ENCODE results near the gene AFF3.

Gene AFF3

GRCh38 chr2:99623613-99624012 is 518.8 kb downstream of the AFF3 start:
- peaks cover 57% of the 10 kb centered on the region for H3K4me1 ChIP-seq (ENCODE audit: control insufficient read depth, low read length)
- no peaks in the 10 kb centered on the region for H4K20me1 ChIP-seq (ENCODE audit: control insufficient read depth, insufficient read depth, low read depth, low read length)
- no peaks in the 10 kb centered on the region for H3K9me3 ChIP-seq (ENCODE audit: control insufficient read depth, insufficient read depth, low read length)
- H3K4me2 ChIP-seq (ENCODE audit: low read length) = 0 out of 2 replicates have a peak overlapping the region, but pooled peaks have one; percentile 32
- H3K79me2 ChIP-seq (ENCODE audit: control insufficient read depth, low read length) = no peaks in the 10 kb centered on the region
- H3K27ac ChIP-seq (ENCODE audit: low read depth, low read length) = no peak overlapping the region
- peaks cover 3% of the 10 kb centered on the region; the same call in 1 of the 2 replicates for H3K36me3 ChIP-seq (ENCODE audit: control insufficient read depth, low read length)
- H3K9me2 ChIP-seq (replicated peaks; ENCODE audit: control insufficient read depth, low read length) = no peaks in the 10 kb centered on the region
- no peak overlapping the region for H3K4me3 ChIP-seq (ENCODE audit: low read length)
- TF ChIP-seq CTCF (IDR thresholded peaks at IDR 0.05; ENCODE audit: low read depth, low read length, poor library complexity, severe bottlenecking) (no peak), EZH2phosphoT487 (IDR thresholded peaks at IDR 0.05; ENCODE audit: borderline replicate concordance, low read length) (no peak)
- peaks cover 5% of the 10 kb centered on the region; the same call in 1 of the 2 replicates for H3F3A ChIP-seq (ENCODE audit: control insufficient read depth, insufficient read depth)
- H3K27me3 ChIP-seq (ENCODE audit: control insufficient read depth, low read length) = no peaks in the 10 kb centered on the region

GRCh38 chr2:99623035-99623434 is 519.4 kb downstream of the AFF3 start:
- Histone ChIP-seq H3K79me2 (ENCODE audit: control insufficient read depth, low read length) (no peaks in the 10 kb centered on the region), H4K20me1 (ENCODE audit: control insufficient read depth, insufficient read depth, low read depth, low read length) (no peaks in the 10 kb centered on the region), H3K27ac (ENCODE audit: low read depth, low read length) (no peak overlapping the region), H3K4me2 (ENCODE audit: low read length) (peak overlapping the region; percentile 32; the same call in 1 of the 2 replicates), H3K9me3 (ENCODE audit: control insufficient read depth, insufficient read depth, low read length) (no peaks in the 10 kb centered on the region), H3K4me1 (ENCODE audit: control insufficient read depth, low read length) (peaks cover 52% of the 10 kb centered on the region), H3K27me3 (ENCODE audit: control insufficient read depth, low read length) (no peaks in the 10 kb centered on the region), H3K9me2 (replicated peaks; ENCODE audit: control insufficient read depth, low read length) (no peaks in the 10 kb centered on the region), H3K4me3 (ENCODE audit: low read length) (no peak overlapping the region), H3K36me3 (ENCODE audit: control insufficient read depth, low read length) (peaks cover 3% of the 10 kb centered on the region; the same call in 1 of the 2 replicates), H3F3A (ENCODE audit: control insufficient read depth, insufficient read depth) (peaks cover 5% of the 10 kb centered on the region; the same call in 1 of the 2 replicates)
- TF ChIP-seq EZH2phosphoT487 (IDR thresholded peaks at IDR 0.05; ENCODE audit: borderline replicate concordance, low read length) (no peak), CTCF (IDR thresholded peaks at IDR 0.05; ENCODE audit: low read depth, low read length, poor library complexity, severe bottlenecking) (no peak)

GRCh38 chr2:99622534-99622933 is 519.9 kb downstream of the AFF3 start:
- Histone ChIP-seq H3F3A (ENCODE audit: control insufficient read depth, insufficient read depth) (peaks cover 5% of the 10 kb centered on the region; the same call in 1 of the 2 replicates), H3K79me2 (ENCODE audit: control insufficient read depth, low read length) (no peaks in the 10 kb centered on the region), H4K20me1 (ENCODE audit: control insufficient read depth, insufficient read depth, low read depth, low read length) (no peaks in the 10 kb centered on the region), H3K4me2 (ENCODE audit: low read length) (no peak overlapping the region), H3K9me2 (replicated peaks; ENCODE audit: control insufficient read depth, low read length) (no peaks in the 10 kb centered on the region), H3K4me3 (ENCODE audit: low read length) (no peak overlapping the region), H3K4me1 (ENCODE audit: control insufficient read depth, low read length) (peaks cover 54% of the 10 kb centered on the region), H3K9me3 (ENCODE audit: control insufficient read depth, insufficient read depth, low read length) (no peaks in the 10 kb centered on the region), H3K27me3 (ENCODE audit: control insufficient read depth, low read length) (no peaks in the 10 kb centered on the region), H3K27ac (ENCODE audit: low read depth, low read length) (no peak overlapping the region), H3K36me3 (ENCODE audit: control insufficient read depth, low read length) (peaks cover 3% of the 10 kb centered on the region; the same call in 1 of the 2 replicates)
- no peak for TF ChIP-seq EZH2phosphoT487 (IDR thresholded peaks at IDR 0.05; ENCODE audit: borderline replicate concordance, low read length)
- no peak for TF ChIP-seq CTCF (IDR thresholded peaks at IDR 0.05; ENCODE audit: low read depth, low read length, poor library complexity, severe bottlenecking)
